ENCODE measurements around the gene MAP6D1.
"Not testable (repeated sequence)": the region's sequence is repeated elsewhere in the genome, so short reads cannot be mapped to it uniquely, and the experiment has no call there.

The MAP6D1 gene

GRCh38 chr3:183796372-183796771 lies 29.0 kb downstream of the MAP6D1 start:
- DNase-seq: no peak

- no peak for DNase-seq
Measured at GRCh38 chr3:183794452-183794851, 30.9 kb downstream of the MAP6D1 start.

- DNase-seq: no peak
Measured at GRCh38 chr3:183792976-183793375, 32.4 kb downstream of the MAP6D1 start.

GRCh38 chr3:183790700-183791099 lies 34.7 kb downstream of the MAP6D1 start:
- no peak for DNase-seq

- DNase-seq: no peak
Measured at GRCh38 chr3:183789826-183790225, 35.6 kb downstream of the MAP6D1 start.

- not testable (repeated sequence) for DNase-seq
Measured at GRCh38 chr3:183784503-183784902, 40.9 kb downstream of the MAP6D1 start.

GRCh38 chr3:183782576-183783276 lies 42.7 kb downstream of the MAP6D1 start:
- no peak for DNase-seq

GRCh38 chr3:183781246-183781645 lies 44.1 kb downstream of the MAP6D1 start:
- no peak for DNase-seq

- DNase-seq: no peak
Measured at GRCh38 chr3:183779896-183780465, 45.4 kb downstream of the MAP6D1 start.

GRCh38 chr3:183777016-183777618 lies 48.3 kb downstream of the MAP6D1 start:
- DNase-seq: no peak

- DNase-seq: not testable (repeated sequence)
Measured at GRCh38 chr3:183776451-183776850, 48.9 kb downstream of the MAP6D1 start.

GRCh38 chr3:183775781-183776180 lies 49.6 kb downstream of the MAP6D1 start:
- DNase-seq: no peak

- DNase-seq: no peak
Measured at GRCh38 chr3:183774631-183775030, 50.7 kb downstream of the MAP6D1 start.

- DNase-seq: no peak
Measured at GRCh38 chr3:183769453-183769852, 55.9 kb downstream of the MAP6D1 start.

GRCh38 chr3:183768114-183768513 lies 57.3 kb downstream of the MAP6D1 start:
- DNase-seq: no peak

- peak; percentile 65 for DNase-seq
Measured at GRCh38 chr3:183766745-183767606, 58.4 kb downstream of the MAP6D1 start.

- no peak for DNase-seq
Measured at GRCh38 chr3:183766107-183766506, 59.3 kb downstream of the MAP6D1 start.
